Breast epithelium (tissue), 3 donors: ENCODE data around the gene POU6F1.

ENCODE experiments used
- POLR2A ChIP-seq: fragments of 450-650 bp; IDR thresholded peaks from one replicate; pipeline ENCODE4 v1.6.1; 2016; ENCODE audit warnings: antibody characterized with exemption, mild to moderate bottlenecking, moderate library complexity
- POLR2AphosphoS5 ChIP-seq, 3 donors: sonication (generic); formaldehyde crosslinking; IDR thresholded peaks; one replicate each; pipeline ENCODE4 v1.6.1; 2017; ENCODE audit warnings: antibody characterized with exemption in 3 of 3
- TF ChIP-seq, protein P1 (sequence below), 3 donors: fragments of 450-650 bp; IDR thresholded peaks; one replicate each; pipeline ENCODE4 v1.5.1; 2016 to 2017; ENCODE audit warnings: antibody characterized with exemption in 3 of 3, mild to moderate bottlenecking in 3 of 3, moderate library complexity in 3 of 3

DNA sequence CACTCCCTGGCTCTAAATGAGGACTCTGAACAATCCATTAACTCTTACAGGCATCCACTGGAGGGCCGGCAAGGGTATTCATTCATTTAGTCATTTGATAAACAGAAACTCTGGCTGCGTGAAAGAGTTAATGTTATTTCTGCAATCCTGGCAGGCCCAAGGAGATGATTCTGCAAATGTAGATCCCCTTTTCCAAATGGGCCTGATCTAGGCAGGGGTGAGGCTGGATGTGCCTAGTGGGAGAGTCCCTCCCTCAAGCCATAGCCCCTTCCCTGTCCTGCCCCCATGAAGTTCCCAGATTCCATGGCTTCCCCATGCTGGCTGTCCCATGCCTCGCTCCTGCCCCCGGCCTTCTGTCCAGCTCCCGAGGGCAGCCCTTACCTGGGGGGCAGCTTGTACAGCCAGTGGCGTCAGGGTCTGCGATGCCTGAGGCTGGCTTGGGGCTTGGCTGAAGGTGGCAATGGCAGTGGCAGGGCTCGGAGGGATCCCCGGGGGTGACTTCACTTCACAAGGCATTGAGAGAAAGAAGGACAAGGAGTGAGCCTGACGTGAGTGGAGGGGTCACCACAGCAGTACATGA is 18.4 kb downstream of the POU6F1 start:
- TF ChIP-seq, protein P1, sequence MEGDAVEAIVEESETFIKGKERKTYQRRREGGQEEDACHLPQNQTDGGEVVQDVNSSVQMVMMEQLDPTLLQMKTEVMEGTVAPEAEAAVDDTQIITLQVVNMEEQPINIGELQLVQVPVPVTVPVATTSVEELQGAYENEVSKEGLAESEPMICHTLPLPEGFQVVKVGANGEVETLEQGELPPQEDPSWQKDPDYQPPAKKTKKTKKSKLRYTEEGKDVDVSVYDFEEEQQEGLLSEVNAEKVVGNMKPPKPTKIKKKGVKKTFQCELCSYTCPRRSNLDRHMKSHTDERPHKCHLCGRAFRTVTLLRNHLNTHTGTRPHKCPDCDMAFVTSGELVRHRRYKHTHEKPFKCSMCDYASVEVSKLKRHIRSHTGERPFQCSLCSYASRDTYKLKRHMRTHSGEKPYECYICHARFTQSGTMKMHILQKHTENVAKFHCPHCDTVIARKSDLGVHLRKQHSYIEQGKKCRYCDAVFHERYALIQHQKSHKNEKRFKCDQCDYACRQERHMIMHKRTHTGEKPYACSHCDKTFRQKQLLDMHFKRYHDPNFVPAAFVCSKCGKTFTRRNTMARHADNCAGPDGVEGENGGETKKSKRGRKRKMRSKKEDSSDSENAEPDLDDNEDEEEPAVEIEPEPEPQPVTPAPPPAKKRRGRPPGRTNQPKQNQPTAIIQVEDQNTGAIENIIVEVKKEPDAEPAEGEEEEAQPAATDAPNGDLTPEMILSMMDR (IDR thresholded peaks at IDR 0.05): no peak
- TF ChIP-seq POLR2A: no peak
- no peak for TF ChIP-seq POLR2AphosphoS5 (IDR thresholded peaks at IDR 0.05)
